Activated gamma-delta T cell (primary cell): ENCODE results near the gene GRM3.

Source experiments
- DNase-seq: peaks from one replicate; lab custom pipeline; 2025; lab: John Stamatoyannopoulos, UW

Gene GRM3

GRCh38 chr7:86692755-86693154 lies 49.0 kb downstream of the GRM3 start:
- DNase-seq: no peak

- no peak for DNase-seq
These were observed 62.7 kb downstream of the GRM3 start for GRCh38 chr7:86706406-86706805.

DNA sequence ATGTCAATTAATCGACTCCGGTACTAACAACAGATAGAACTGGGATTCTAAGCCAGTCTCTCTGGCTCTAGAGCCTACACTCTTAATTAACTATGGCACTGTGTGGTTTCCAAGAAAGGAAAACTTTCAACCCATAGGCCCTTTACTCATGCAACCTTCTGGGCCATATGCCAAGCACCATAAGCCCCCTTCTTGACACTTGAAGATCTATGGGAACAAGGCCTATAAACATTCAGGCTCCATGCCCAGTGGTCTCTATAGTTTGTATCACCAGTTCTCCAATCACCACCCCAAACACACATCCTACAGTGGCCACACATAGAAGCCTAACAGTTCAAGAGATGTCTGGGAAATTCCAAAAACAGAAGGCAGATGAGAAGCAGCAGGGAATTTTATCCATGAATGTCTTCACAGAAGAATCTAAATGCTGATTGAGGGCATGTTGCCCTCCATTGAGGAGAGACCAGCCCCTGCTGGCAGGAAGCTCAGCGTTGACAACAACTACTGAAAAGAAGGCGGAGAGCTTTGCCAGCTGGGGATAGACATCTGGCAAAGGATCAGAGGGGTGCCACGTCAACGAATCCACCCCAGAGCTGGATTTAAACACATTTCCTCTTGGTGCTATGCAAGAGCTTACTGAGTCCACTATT lies 64.4 kb downstream of the GRM3 start:
- DNase-seq: no peak

- DNase-seq: no peak
These were observed 76.6 kb downstream of the GRM3 start for GRCh38 chr7:86720306-86720705.

DNA sequence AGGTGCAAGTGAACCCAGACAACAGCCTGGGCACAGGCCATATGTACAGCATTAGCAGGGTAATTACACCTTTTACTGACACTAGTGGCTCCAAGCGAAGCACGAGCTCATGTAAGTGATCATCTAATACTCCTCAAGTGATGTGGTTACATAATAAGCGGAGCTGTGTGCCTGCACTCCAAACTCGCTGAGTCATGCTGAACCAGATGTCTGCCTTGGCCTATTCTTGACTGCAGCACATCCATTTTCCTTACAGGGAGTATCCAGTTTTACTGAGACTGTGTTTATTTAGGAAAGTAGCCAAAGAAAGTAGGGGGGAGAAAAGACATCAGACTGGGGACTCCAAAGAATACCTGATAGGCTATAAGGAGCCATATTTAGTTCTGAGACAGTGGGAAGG lies 90.1 kb downstream of the GRM3 start:
- DNase-seq: no peak

DNA sequence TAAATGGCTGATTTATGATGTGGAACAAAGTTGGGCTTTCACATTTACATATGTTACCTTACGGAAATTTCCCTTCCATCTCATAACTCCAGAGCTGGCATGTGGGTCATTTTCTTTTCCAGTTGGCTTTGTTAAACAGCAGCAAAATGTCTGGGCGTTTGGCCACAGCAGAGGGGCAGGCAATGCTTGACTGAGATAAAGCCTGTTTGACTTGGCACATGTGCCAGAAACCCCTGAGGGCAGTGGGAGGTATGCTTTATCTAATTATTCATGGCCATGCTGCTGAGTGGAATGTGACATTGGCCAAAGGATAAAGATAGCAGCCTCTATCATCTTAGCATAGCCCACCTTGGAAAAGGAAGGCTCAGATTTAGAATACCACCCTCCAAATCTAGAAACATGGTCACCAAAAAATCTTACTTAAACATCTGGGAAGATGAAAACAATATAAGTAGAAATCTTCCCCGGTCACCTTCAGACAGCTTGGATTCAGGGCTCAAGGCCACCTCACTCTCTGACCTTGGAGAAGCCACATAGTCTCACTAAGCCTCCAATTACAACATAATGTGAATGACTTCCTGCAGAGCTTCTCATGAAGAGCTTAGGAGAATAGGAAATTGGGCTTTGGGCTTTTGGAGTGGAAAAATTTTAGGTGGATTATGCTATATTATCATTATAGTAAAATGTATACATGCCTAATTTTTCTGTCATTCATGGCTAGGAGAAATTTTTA lies 101.5 kb downstream of the GRM3 start:
- DNase-seq: no peak

DNA sequence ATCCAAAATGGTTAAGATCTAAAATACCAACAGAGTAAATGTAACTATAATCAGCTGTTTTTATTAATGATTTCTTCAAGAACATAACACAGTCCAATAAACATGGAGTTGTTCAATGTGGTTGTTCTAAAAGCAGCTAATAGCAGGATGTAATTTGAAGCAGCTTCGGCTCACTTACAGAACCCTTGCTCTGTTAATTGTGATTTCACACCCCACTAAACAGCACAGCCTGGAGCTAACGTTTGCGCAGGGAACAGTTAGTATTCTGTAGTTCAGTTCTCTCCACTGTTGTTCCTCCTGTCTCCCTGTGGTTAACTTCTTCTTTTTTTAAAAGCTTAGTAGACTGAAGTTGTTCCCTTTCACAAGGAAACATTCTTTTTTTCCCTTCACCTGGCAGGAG lies 104.0 kb downstream of the GRM3 start:
- DNase-seq: no peak

- no peak for DNase-seq
These were observed 104.5 kb downstream of the GRM3 start for GRCh38 chr7:86748201-86748600.

DNA sequence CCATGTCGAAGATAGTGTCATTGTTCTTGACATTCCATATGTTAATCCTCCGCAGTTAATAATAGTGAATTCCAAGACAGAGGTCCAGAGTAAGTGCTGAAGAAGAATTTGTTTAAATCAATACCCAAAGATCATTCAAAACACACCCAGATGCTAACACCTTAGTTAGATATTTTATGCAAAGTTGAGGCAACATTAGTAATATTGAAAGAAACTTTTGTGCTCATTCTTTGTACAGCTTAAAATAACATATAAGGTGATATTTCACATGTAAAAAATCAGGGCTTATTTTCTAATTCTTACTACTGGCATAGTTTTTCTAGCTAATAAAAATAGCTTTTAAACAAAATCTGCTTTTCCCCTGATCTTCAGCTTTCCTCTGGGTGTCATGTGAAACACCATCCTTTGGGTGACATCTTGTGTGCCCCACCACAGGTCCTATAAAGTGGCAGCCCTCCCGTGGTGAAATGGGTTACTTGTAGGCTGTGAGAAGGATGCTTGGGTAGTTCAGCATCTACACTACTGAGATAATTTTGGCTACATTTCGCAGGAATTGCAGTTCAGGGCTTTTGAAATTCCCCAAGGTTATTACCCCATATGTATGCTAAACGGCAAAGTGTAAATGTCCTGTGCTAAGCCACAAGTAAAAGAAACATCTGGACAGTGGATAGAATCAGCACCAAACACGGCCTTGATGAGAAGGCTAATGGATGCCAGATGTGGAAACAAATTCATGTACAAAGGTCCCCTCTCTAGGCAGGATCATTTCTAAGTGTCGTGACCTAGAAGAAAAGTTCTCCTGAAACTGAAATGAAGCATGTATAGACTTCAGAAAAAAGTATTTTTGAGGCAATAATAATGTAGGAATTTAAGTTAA lies 105.4 kb downstream of the GRM3 start:
- DNase-seq: no peak

GRCh38 chr7:86749741-86750665 lies 106.3 kb downstream of the GRM3 start:
- no peak for DNase-seq

GRCh38 chr7:86760236-86760635 lies 116.5 kb downstream of the GRM3 start:
- no peak for DNase-seq

- no peak for DNase-seq
These were observed 118.4 kb downstream of the GRM3 start for GRCh38 chr7:86762129-86762528.

DNA sequence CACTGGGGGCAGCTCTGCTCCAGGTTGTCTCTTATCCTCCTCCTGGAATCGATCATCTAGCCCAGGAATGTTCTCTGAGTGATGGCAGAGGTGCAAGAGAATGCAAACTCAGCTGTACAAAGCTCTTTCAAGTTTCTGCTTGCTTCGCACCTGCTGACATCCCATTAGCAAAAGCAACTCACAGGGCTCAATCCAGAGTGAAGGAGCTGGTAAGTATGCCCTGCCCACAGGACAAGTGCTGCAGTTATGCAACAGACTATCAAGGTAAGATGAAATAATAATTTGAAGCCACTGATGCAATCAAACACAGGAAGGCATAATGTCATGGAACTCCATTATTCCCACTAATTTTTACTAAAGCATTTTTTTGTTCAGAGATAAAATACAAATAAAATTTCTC lies 122.2 kb downstream of the GRM3 start:
- DNase-seq: no peak

DNA sequence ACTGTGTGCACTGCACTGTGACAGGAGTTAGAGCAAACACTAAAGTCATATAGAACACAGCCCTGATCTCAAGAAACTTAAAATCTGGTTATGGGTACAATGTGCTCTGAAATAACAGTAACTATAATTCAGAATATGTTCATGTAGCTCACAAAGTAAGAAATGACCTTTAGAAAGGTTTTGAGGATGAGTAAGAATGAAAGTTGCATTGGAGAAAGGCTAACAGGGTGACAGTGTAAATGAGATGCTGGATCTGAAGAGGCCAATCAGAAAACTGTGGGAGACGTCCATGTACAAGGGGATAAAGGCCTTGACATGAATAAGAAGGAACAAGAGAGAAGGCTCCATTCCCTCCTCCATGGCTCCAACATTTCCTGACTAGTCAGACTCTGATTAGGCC lies 124.7 kb downstream of the GRM3 start:
- DNase-seq: no peak

- DNase-seq: no peak
These were observed 125.5 kb downstream of the GRM3 start for GRCh38 chr7:86768967-86769760.

DNA sequence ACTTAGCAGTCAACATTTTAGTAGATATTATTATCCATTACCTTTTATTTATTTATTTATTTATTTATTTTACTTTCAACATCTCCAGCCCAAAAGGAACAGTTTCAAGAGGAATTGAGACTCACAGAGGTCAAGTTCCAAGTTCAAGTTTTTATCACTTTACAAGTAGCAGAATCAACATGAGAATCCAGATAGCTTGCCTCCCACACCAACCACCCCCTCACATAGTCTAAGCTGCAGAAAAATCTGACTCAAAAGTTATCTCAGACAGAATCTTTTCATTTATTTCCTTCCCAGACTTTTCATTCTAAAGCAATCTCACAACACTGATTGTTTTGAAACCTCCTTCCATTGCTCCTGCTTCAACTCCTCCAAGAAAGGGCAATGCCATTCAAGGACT lies 129.6 kb downstream of the GRM3 start:
- DNase-seq: no peak

GRCh38 chr7:86775203-86775602 lies 131.5 kb downstream of the GRM3 start:
- DNase-seq: no peak

GRCh38 chr7:86776136-86776535 lies 132.4 kb downstream of the GRM3 start:
- DNase-seq: no peak

DNA sequence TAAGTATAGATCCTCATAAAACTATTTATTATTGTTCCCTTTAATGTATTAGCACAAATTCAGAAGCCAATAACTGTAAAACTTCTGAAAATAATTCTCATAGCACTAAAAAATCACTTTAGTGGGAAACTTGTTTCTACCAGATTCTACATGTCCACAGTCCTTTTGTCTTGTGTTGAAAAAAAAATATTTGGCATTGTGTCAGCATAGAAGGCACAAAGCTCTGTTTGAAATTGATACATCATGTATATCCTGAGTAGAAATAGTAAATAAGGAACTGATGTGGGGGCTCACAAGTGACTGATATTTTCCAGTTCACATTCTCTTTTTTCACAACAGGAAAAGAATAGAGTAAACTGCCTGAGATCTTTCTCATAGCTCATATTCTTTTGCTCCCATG lies 134.6 kb downstream of the GRM3 start:
- DNase-seq: no peak

- DNase-seq: no peak
These were observed 141.1 kb downstream of the GRM3 start for GRCh38 chr7:86784765-86785164.

- DNase-seq: no peak
These were observed 141.9 kb downstream of the GRM3 start for GRCh38 chr7:86785641-86786040.
